Psoas muscle (tissue), 8 donors: ENCODE measurements around the gene OR5B12. TPM values are rescaled to one million over a fixed set of nuclear protein-coding genes. Genes with fewer than 3 reads are reported as not detected.

Source experiments
- ATAC-seq, 4 donors: fragments of 200-7000 bp; cut with Tn5 transposase; one replicate each; pipeline ENCODE4 v1.9.1; 2020; ENCODE audit warnings: moderate library complexity in 3 of 4, mild to moderate bottlenecking in 2 of 4
- DNase-seq, 2 donors: peaks; one replicate each; pipeline ENCODE4 v3.0.0-alpha.2; 2020
- H3K27ac ChIP-seq: fragments of 200-600 bp; one replicate; pipeline ENCODE4 v1.8.0; 2022
- H3K27me3 ChIP-seq, 3 donors: fragments of 200-600 bp in 1 of 3; one replicate each; pipeline versions ENCODE4 v1.6.1 to v1.8.0; 2013 to 2022; ENCODE audit warnings: low read length in 2 of 3, mild to moderate bottlenecking in 2 of 3, moderate library complexity in 1 of 3; ENCODE audit not compliant: insufficient read depth in 3 of 3
- H3K36me3 ChIP-seq, 2 donors: fragments of 200-600 bp in 1 of 2; one replicate each; pipeline versions ENCODE4 v1.6.1 to v1.8.0; 2013 to 2022; ENCODE audit warnings: low read depth in 1 of 2, mild to moderate bottlenecking in 1 of 2, moderate library complexity in 1 of 2; ENCODE audit not compliant: insufficient read depth in 1 of 2
- H3K4me1 ChIP-seq: fragments of 200-600 bp; one replicate; pipeline ENCODE4 v1.8.0; 2022
- H3K4me3 ChIP-seq: fragments of 200-600 bp; one replicate; pipeline ENCODE4 v1.8.0; 2022; ENCODE audit warnings: mild to moderate bottlenecking
- H3K9me3 ChIP-seq: fragments of 200-600 bp; one replicate; pipeline ENCODE4 v1.8.0; 2022
- WGBS, 3 donors: extraction: QIAGEN DNeasy Blood & Tissue Kit; methylation state at CpG; one replicate each; pipeline versions ENCODE4 v1.1.6 to v1.1.7; 2013; 5-methylcytosine and 5-hydroxymethylcytosine counted together
- intact Hi-C, 2 donors: fragments of 100-400 bp; cut with DNase I; formaldehyde crosslinking; loops; one replicate each; pipeline versions ENCODE4 v1.11.0 to v1.14.2; 2022
- long read RNA-seq, 2 donors: library from polyadenylated mRNA; unstranded; transcript quantifications; one replicate each; pipeline ENCODE4 v2.0.0, GENCODE V29; 2021
- polyA plus RNA-seq, 3 donors: library from polyadenylated mRNA; stranded (reverse); fragments of 200-250 nt; gene quantifications; one replicate each; pipeline ENCODE4 v1.2.3, GENCODE V29; 2013
- total RNA-seq, 4 donors: library from RNA; stranded (reverse); fragmentation: NEBNext Ultra II Directional in 2 of 4; extraction: Animal tissue kit (Norgen Biotek cat#: 25700) in 2 of 4; gene quantifications; one replicate each; pipeline versions ENCODE4 v1.2.1 to v1.2.4, GENCODE V29; 2021 to 2023
- TF ChIP-seq, protein P1 (sequence below): fragments of 200-600 bp; IDR thresholded peaks from one replicate; pipeline ENCODE4 v1.8.0; 2022; ENCODE audit warnings: antibody characterized with exemption
- donor health status: healthy with polysubstance abuse.
- donor health status: DM: no; HTN: no; CAD: no; lungs with moderate emphysema.
- donor health status: Bipolar disorder and iron deficiency.
- donor health status: healthy.
- donor health status: DM: yes; HTN: yes; CAD: no.
- donor health status: DM: no; HTN: no; CAD: no.
- donor health status: DM: no; HTN: no; CAD: no.
- donor health status: DM: yes; HTN: yes; CAD: no.

The OR5B12 gene
- total RNA-seq (not detected), polyA plus RNA-seq (not detected)
- long read RNA-seq, donor 1 = 0 reads
- long read RNA-seq, donor 2 = 0 reads

GRCh38 chr11:58442136-58442535 lies at the start of gene OR5B12:
Gene OR5B12 (minus strand): TSS chr11:58442236. CDS start chr11:58440151, 2,085 bp downstream.
- Histone ChIP-seq H3K9me3 (peaks cover 16% of the 10 kb centered on the region), H3K36me3 (no peaks in the 10 kb centered on the region), H3K4me1 (no peaks in the 10 kb centered on the region), H3K4me3 (no peak within 1 kb of the TSS), H3K27me3 (no peaks in the 10 kb centered on the region), H3K27ac (no peak within 1 kb of the TSS)
- WGBS, 3 donors = 84 to 89% (median 88%) methylated on average over 1 of the region's 1 CpG
- intact Hi-C loops = no loop called here
- ATAC-seq (no peak), DNase-seq (no peak)
- TF ChIP-seq, protein P1, sequence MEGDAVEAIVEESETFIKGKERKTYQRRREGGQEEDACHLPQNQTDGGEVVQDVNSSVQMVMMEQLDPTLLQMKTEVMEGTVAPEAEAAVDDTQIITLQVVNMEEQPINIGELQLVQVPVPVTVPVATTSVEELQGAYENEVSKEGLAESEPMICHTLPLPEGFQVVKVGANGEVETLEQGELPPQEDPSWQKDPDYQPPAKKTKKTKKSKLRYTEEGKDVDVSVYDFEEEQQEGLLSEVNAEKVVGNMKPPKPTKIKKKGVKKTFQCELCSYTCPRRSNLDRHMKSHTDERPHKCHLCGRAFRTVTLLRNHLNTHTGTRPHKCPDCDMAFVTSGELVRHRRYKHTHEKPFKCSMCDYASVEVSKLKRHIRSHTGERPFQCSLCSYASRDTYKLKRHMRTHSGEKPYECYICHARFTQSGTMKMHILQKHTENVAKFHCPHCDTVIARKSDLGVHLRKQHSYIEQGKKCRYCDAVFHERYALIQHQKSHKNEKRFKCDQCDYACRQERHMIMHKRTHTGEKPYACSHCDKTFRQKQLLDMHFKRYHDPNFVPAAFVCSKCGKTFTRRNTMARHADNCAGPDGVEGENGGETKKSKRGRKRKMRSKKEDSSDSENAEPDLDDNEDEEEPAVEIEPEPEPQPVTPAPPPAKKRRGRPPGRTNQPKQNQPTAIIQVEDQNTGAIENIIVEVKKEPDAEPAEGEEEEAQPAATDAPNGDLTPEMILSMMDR = no peak

DNA sequence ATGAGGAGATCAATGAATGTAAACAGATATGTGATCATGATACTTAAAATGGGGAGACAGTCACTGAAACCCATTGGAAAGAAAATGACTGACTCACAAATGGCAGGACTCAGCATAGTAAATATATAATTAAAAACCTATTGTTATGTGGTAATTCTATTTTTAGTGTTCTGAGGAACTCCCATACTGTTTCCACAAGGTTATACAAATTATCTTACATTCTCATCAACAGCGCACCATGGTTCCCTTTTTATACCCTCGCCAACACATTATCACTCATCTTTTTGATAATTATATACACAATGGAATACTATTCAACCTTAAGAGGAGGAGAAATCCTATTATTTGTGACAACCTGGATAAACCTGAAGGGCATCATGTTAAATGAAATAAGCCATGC lies 48.8 kb upstream of the OR5B12 start:
- WGBS, 3 donors = 58 to 84% (median 64%) methylated on average over 2 of the region's 2 CpGs
- intact Hi-C loops = no loop called here
- ATAC-seq (no peak), DNase-seq (no peak)
- TF ChIP-seq, protein P1 = no peak
- no peak overlapping the region for H3K27ac ChIP-seq
- H3K4me1 ChIP-seq = peaks cover 13% of the 10 kb centered on the region
- H3K9me3 ChIP-seq = no peaks in the 10 kb centered on the region
- no peak overlapping the region for H3K4me3 ChIP-seq
- no peaks in the 10 kb centered on the region for H3K27me3 ChIP-seq
- H3K36me3 ChIP-seq = no peaks in the 10 kb centered on the region

DNA sequence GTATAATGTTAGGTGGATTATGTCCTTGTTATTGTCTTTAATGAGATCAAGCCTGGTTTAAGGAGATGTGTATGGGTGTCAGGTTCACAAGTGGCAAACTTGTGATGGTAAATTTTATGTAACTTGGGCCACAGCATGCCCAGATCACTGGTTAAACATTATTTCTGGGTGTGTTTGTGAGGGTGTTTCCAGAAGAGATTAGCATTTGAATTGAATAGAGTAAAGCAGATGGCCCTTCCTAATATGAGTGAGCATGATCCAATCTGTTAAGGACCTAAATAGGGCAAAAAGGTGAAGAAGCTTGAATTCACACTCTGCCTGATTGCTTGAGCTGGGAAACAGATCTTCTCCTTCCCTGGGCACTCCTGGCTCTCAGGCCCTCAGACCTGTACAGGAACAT lies 45.1 kb upstream of the OR5B12 start:
- ATAC-seq (no peak), DNase-seq (no peak)
- TF ChIP-seq, protein P1 = no peak
- Histone ChIP-seq H3K27ac (no peak overlapping the region), H3K4me3 (no peak overlapping the region), H3K27me3 (peaks cover 0 to 2% (median 2%) of the 10 kb centered on the region in 3 donors), H3K4me1 (no peaks in the 10 kb centered on the region), H3K36me3 (no peaks in the 10 kb centered on the region), H3K9me3 (no peaks in the 10 kb centered on the region)
- intact Hi-C loops = no loop called here

DNA sequence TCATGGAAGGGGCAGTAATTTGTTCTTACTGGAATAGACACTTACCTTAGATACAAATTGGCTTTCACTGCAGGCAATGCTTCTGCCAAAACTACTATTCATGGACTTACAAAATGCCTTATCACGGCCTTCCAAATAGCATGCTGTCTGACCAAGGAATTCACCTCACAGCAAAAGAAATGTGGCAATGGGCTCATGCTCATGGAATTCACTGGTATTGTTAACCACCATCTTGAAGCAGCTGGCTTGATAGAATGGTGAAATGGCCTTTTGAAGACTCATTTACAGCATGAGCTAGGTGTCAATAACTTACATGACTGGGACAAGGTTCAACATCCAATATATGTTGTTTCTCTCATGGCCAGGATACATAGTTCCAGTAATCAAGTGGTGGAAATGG lies 43.9 kb upstream of the OR5B12 start:
- TF ChIP-seq, protein P1 = no peak
- WGBS, 3 donors = 83 to 92% (median 83%) methylated on average over 1 of the region's 1 CpG
- H3K9me3 ChIP-seq = no peaks in the 10 kb centered on the region
- DNase-seq (no peak), ATAC-seq (no peak)
- H3K27me3 ChIP-seq = peaks cover 0 to 2% (median 2%) of the 10 kb centered on the region in 3 donors
- intact Hi-C loops = no loop called here
- no peaks in the 10 kb centered on the region for H3K4me1 ChIP-seq
- H3K36me3 ChIP-seq = no peaks in the 10 kb centered on the region
- no peak overlapping the region for H3K27ac ChIP-seq
- H3K4me3 ChIP-seq = no peak overlapping the region

GRCh38 chr11:58471892-58472291 lies 29.9 kb upstream of the OR5B12 start:
- Histone ChIP-seq H3K4me3 (no peak overlapping the region), H3K27me3 (no peaks in the 10 kb centered on the region), H3K9me3 (peaks cover 14% of the 10 kb centered on the region), H3K4me1 (no peaks in the 10 kb centered on the region), H3K27ac (no peak overlapping the region), H3K36me3 (no peaks in the 10 kb centered on the region)
- no peak for ATAC-seq
- DNase-seq = no peak
- TF ChIP-seq, protein P1 = no peak
- intact Hi-C loops = no loop called here
